Measurements from ENCODE around the gene KIAA0753.
"Not testable (repeated sequence)": the region's sequence is repeated elsewhere in the genome, so short reads cannot be mapped to it uniquely, and the experiment has no call there.

Gene KIAA0753

GRCh38 chr17:6596081-6596480 is 44.4 kb downstream of the KIAA0753 start:
- no peak for DNase-seq

GRCh38 chr17:6593371-6593770 is 47.1 kb downstream of the KIAA0753 start:
- DNase-seq: not testable (repeated sequence)

GRCh38 chr17:6592173-6592572 is 48.3 kb downstream of the KIAA0753 start:
- no peak for DNase-seq

- no peak for DNase-seq
Measured at GRCh38 chr17:6591599-6592158, 48.8 kb downstream of the KIAA0753 start.

GRCh38 chr17:6589266-6589946 is 51.1 kb downstream of the KIAA0753 start:
- DNase-seq: no peak

- DNase-seq: no peak
Measured at GRCh38 chr17:6588165-6588564, 52.3 kb downstream of the KIAA0753 start.

- no peak for DNase-seq
Measured at GRCh38 chr17:6587310-6587709, 53.2 kb downstream of the KIAA0753 start.

GRCh38 chr17:6583411-6583810 is 57.1 kb downstream of the KIAA0753 start:
- no peak for DNase-seq

- no peak for DNase-seq
Measured at GRCh38 chr17:6580625-6581024, 59.9 kb downstream of the KIAA0753 start.

GRCh38 chr17:6578491-6578890 is 62.0 kb downstream of the KIAA0753 start:
- DNase-seq: no peak

- no peak for DNase-seq
Measured at GRCh38 chr17:6577686-6578263, 62.7 kb downstream of the KIAA0753 start.

GRCh38 chr17:6576038-6576785 is 64.3 kb downstream of the KIAA0753 start:
- no peak for DNase-seq

- DNase-seq: no peak
Measured at GRCh38 chr17:6575596-6575988, 64.9 kb downstream of the KIAA0753 start.

- DNase-seq: peak in 2 of 5 experiments; percentile 20 to 42
Measured at GRCh38 chr17:6574687-6575595, 65.6 kb downstream of the KIAA0753 start.

- no peak for DNase-seq
Measured at GRCh38 chr17:6573982-6574686, 66.4 kb downstream of the KIAA0753 start.

GRCh38 chr17:6573495-6573894 is 67.0 kb downstream of the KIAA0753 start:
- DNase-seq: not testable (repeated sequence)

- no peak for DNase-seq
Measured at GRCh38 chr17:6572972-6573370, 67.5 kb downstream of the KIAA0753 start.

GRCh38 chr17:6571452-6571781 is 69.1 kb downstream of the KIAA0753 start:
- DNase-seq: no peak

- no peak for DNase-seq
Measured at GRCh38 chr17:6570731-6571451, 69.6 kb downstream of the KIAA0753 start.

GRCh38 chr17:6569370-6570285 is 70.9 kb downstream of the KIAA0753 start:
- no peak for DNase-seq
